ENCODE measurements around the gene PI16. TPM values are rescaled to one million over a fixed set of nuclear protein-coding genes. Genes with fewer than 3 reads are reported as not detected.
A peak's percentile ranks its signal among the peaks of the same experiment; 100 is the strongest.

Gene PI16
- total RNA-seq, 1 donor from 2014 or later: 27.8 TPM

DNA sequence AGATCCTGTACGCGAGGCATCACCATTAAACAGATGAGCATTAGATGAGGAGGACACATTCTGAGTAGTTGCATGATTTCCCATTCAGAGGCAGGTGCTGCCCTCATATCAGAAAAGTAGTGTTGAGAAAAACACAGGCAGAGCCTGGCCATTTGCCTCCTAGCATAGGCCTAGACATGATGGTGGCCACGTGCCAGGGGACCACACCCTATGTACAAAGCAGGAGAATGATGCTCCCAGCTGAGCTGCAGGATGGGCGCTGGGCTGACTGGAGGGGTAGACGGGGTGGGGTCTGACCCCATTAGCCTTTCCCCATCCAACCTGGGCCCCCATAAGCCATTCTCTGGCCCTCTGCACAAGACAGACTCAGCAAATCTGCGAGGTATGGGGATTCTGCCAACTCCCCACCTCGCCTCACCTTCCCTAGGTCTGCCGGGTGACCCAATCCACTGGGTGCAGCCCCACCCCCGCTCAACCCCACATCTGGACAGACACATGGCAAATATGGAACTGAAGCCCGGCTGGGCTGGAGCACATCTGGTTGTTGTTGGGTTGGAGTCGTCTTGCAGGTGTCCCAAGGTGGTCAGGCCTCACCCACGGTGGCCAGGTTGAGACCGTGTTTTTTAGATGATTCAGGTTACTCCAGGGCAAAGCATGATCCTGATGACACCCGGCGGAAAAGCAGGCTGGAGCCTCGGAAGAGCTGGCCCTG, 13.9 kb downstream of the PI16 start:
- DNase-seq: peak; percentile 73
- peak; percentile 13 for ATAC-seq (ENCODE audit: poor library complexity)
- intact Hi-C loops (cut with DNase I): no loop called here

GRCh38 chr6:36969240-36969691, 14.7 kb downstream of the PI16 start:
- ATAC-seq (ENCODE audit: poor library complexity) (peak; percentile 36), DNase-seq (peak; percentile 74)
- intact Hi-C loops (cut with DNase I): no loop called here

GRCh38 chr6:36969988-36970891, 15.7 kb downstream of the PI16 start:
- intact Hi-C loops (cut with DNase I): loop anchor here (10.0 kb wide), 2 partner anchors 55 to 85 kb away; partner anchors contain the start of gene C6orf89
- ATAC-seq (ENCODE audit: poor library complexity) (no peak), DNase-seq (no peak)

- DNase-seq (no peak), ATAC-seq (ENCODE audit: poor library complexity) (no peak)
- intact Hi-C loops (cut with DNase I): loop anchor here (10.0 kb wide), 2 partner anchors 56 to 86 kb away; partner anchors contain the start of gene C6orf89
Measured at GRCh38 chr6:36970892-36971842, 16.6 kb downstream of the PI16 start.

DNA sequence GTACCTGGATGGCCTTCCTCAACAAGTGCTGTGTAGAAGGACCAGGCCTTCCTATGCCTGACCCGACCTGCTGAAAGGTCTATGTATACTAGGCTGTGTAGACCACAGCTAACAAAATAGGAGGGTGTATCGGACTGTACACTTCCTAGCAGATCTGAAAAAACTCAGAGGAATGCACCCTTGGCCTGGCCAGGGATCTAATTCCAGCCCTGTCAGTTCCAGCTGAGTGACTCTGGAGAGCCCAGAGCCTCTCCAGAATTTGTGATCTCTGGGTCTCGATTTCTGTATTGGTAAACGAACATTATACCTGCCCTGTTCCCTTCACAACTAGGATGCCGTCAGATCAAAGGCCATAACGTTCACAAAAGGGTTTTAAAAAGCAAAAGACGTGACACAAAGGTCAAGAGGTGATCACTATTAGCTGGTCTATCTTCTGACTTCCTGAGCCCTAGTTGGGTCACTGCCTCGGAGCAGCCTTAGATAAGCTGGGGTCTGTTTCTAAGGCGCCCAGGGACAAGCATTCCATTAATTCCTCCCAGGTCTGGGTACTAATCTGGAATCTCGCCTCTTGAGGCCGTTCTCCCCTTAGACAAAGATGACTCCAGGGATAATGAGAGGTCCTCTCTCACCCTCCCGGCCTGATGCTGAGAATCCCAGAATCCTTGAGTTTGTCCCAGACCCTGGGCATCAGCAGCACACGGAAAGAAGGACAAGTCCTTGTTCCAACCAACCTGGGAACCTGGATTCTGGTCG, 17.6 kb downstream of the PI16 start:
- ATAC-seq (ENCODE audit: poor library complexity) (no peak), DNase-seq (no peak)
- intact Hi-C loops (cut with DNase I): loop anchor here (10.0 kb wide), 2 partner anchors 57 to 87 kb away; partner anchors contain the start of gene C6orf89

- intact Hi-C loops (cut with DNase I): loop anchor here (10.0 kb wide), 2 partner anchors 58 to 88 kb away; partner anchors contain the start of gene C6orf89
- peak; percentile 13 for ATAC-seq (ENCODE audit: poor library complexity)
- DNase-seq: no peak
Measured at GRCh38 chr6:36973190-36973589, 18.7 kb downstream of the PI16 start.

- intact Hi-C loops (cut with DNase I): loop anchor here (10.0 kb wide), 2 partner anchors 59 to 89 kb away; partner anchors contain the start of gene C6orf89
- peak; percentile 67 for ATAC-seq (ENCODE audit: poor library complexity)
- DNase-seq: peak; percentile 81
Measured at GRCh38 chr6:36973647-36974046, 19.1 kb downstream of the PI16 start.

DNA sequence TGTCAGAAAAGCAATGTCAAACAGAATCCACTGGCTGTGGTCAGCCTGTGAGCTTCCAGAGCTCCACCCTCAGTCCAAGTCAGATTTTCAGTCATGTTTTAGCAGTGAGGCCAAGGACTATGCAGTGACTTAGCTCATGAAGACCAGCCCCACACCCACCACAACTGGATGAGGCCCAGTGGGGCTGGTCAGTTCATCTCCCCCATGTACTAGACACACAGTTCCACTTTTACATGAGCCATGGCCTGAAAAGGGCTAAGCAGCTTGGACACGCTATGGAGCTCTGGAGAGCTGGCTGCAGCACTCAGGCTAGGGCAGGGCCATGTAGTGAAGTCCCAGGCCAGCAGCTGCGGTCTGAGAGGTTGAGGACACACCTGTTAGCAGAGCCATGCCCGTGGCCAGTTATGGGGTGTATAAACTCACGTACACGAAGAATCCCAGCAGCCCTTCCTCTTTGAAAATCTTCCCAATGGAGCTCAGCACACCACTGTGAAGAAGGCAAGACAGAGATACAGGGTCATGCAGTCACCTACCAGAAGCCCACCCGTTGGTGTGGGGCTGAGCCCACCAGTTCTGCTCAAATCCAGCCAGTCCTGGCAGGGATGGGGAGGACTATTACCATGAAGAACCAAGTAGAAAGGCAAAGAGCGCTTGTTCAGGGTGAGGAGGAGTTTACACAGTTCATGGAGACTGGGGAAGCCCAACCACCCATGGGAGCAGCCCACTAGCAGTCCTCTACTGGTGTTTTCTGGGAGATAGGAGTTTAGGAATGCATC, 20.9 kb downstream of the PI16 start:
- intact Hi-C loops (cut with DNase I): loop anchor here (10.0 kb wide), 2 partner anchors 61 to 91 kb away; partner anchors contain the start of gene C6orf89
- no peak for ATAC-seq (ENCODE audit: poor library complexity)

GRCh38 chr6:36976007-36976264, 21.4 kb downstream of the PI16 start:
- intact Hi-C loops (cut with DNase I): loop anchor here (10.0 kb wide), 2 partner anchors 61 to 91 kb away; partner anchors contain the start of gene C6orf89
- DNase-seq (no peak), ATAC-seq (ENCODE audit: poor library complexity) (no peak)

More for the DNA sequence above, 20.9 kb downstream of the PI16 start:
- DNase-seq: no peak

- intact Hi-C loops (cut with DNase I): loop anchor here (10.0 kb wide), 2 partner anchors 62 to 92 kb away; partner anchors contain the start of gene C6orf89
- ATAC-seq (ENCODE audit: poor library complexity) (no peak), DNase-seq (no peak)
Measured at GRCh38 chr6:36976509-36976908, 22.0 kb downstream of the PI16 start.

GRCh38 chr6:36976931-36977330, 22.4 kb downstream of the PI16 start:
- intact Hi-C loops (cut with DNase I): loop anchor here (10.0 kb wide), 2 partner anchors 62 to 92 kb away; partner anchors contain the start of gene C6orf89
- ATAC-seq (ENCODE audit: poor library complexity): no peak
- no peak for DNase-seq

GRCh38 chr6:36977470-36977941, 23.0 kb downstream of the PI16 start:
- ATAC-seq (ENCODE audit: poor library complexity) (no peak), DNase-seq (peak; percentile 48)
- intact Hi-C loops (cut with DNase I): loop anchor here (10.0 kb wide), 2 partner anchors 63 to 93 kb away; partner anchors contain the start of gene C6orf89

DNA sequence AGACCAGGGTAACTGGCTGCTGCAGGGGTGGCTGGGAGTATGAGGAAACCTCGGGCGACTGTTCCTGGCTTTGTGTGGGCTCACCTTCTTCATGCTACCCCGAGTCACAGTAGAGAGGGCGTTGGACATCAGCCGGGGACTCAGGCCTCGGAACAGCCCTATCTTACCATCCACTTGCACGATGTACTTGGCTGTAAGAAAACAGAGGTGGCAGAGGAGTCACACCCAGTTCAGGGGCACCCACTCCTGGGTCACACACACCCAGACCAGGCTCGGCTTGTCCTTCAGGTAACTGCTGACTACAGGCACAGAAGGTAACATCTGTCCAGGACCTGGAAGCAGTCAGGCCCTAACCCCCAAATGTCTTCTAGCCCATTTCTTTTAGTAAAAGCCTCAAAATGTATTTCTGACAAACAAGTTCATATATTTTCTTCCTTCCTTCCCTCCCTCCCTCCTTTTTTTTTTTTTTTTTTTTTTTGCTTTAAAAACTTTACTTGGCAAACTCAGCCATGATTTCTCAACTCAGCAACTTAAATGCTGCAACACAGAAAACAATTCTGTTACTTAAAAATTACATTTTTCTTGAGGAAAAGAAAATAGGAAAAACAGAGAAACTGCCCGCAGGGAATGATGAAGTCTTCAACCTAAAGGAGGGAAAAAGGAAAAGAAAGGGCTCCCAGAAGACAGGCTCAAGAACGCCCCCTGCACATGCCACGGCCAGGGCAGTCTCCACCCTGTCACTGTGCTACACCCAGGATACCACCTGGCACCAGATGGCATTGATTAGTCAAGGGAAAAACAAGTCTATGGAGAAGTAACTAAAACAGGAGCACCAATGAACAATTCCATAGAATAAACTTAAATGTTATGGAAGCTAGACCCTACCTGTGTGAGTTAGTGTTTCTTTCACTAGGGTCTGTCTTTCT, 24.1 kb downstream of the PI16 start:
- intact Hi-C loops (cut with DNase I): loop anchor here (10.0 kb wide), 2 partner anchors 64 to 94 kb away; partner anchors contain the start of gene C6orf89
- peak; percentile 46 for DNase-seq
- peak; percentile 4 for ATAC-seq (ENCODE audit: poor library complexity)

DNA sequence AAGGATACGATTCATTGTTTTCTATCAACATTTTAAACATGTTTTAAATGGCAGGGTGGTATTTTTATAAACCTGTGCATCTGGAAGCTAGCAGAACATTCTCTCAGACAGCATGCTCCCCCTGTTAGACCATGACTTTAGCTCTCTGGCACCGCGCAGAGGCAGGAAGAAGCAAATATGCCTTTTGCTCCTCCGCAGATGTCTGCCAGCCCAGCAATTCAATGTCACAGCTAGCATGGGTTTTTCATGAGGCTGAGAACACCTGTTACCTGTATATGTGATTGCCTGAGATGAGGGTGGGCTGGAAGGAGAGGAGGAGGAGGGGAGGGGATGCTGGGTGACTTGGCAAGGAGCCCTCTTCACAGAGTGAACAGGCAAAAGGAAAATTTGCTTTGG, 24.8 kb downstream of the PI16 start:
- ATAC-seq (ENCODE audit: poor library complexity): peak; percentile 77
- intact Hi-C loops (cut with DNase I): loop anchor here (10.0 kb wide), 2 partner anchors 65 to 95 kb away; partner anchors contain the start of gene C6orf89
- DNase-seq: peak; percentile 63

DNA sequence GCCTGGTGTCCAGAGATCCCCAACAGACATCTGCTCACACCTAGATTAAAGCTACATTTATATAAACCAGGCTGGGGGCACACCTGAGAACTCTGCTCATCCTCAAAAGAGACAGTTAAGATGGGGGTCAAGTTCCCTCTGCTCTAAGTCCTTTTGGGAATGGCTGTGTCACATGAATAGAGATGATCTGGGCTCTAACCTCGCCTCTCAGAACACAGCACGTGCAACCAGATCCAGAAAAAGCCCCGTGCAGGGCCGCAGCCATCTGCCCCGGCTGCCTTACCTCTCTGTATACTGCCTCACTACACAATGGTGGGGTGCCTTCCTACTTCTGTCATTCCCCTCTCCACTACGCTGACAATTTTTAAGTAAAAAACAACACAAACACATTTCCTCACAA, 25.6 kb downstream of the PI16 start:
- intact Hi-C loops (cut with DNase I): no loop called here
- ATAC-seq (ENCODE audit: poor library complexity) (no peak), DNase-seq (peak; percentile 4)
